HG02588 (cell line): Measurements from ENCODE around the gene AK2.
A peak's percentile ranks its signal among the peaks of the same experiment; 100 is the strongest.
"Not testable (repeated sequence)": the region's sequence is repeated elsewhere in the genome, so short reads cannot be mapped to it uniquely, and the experiment has no call there.

Source experiments
- ATAC-seq: cut with Tn5 transposase; IDR thresholded peaks from one replicate; pipeline ENCODE4 v1.9.1; 2021; ENCODE audit warnings: mild to moderate bottlenecking, moderate library complexity; ENCODE audit not compliant: unreplicated experiment

The AK2 gene

DNA sequence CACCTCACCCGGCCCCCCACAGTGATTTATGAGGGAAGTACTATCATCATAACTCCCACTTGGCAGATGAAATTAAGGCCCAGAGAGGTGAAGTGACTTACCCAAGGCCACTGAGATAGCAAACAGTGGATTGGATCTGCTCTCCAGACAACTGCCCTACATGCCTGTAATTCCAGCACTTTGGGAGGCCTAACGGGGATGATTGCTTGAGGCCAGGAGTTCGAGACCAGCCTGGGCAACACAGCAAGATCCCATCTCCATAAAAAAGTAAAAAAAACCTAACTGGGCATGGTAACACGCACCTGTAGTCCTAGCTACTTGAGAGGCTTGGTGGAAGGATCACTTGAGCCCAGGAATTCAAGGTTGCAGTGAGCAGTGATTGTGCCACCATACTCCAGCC, 57.8 kb downstream of the AK2 start:
- ATAC-seq = no peak

DNA sequence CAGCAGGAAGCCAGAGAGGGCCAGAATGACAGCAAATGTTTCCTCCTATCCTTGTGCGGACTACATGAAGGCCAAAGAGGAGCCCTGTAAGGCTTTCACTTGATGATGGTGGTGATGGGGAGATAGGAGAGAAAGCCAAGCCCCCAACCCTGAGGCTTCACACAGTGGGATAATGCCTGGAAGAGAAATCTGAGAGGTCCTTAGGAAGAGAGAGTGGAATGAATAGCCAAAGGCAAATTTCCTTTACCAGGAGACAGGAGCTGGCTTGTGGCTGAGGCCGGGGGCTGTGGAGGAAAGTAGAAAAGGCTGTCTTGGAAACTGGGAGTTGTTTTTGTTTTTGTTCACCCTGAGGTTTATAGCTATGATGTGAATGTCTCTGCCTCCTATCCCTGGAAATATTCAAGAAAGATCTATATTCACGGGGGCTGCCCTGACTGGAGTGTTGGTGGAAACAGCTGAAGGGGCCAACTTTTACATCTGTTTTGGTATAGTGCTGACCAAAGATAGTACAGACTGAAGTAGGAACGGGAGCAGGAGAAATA, 59.1 kb downstream of the AK2 start:
- no peak for ATAC-seq

DNA sequence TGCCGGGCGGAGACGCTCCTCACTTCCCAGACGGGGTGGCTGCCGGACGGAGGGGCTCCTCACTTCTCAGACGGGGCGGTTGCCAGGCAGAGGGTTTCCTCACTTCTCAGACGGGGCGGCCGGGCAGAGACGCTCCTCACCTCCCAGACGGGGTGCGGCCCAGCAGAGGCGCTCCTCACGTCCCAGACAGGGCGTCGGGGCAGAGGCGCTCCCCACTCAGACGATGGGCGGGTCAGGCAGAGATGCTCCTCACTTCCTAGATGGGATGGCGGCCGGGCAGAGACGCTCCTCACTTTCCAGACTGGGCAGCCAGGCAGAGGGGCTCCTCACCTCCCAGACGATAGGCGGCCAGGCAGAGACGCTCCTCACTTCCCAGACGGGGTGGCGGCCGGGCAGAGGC, 61.6 kb downstream of the AK2 start:
- ATAC-seq = not testable (repeated sequence)

DNA sequence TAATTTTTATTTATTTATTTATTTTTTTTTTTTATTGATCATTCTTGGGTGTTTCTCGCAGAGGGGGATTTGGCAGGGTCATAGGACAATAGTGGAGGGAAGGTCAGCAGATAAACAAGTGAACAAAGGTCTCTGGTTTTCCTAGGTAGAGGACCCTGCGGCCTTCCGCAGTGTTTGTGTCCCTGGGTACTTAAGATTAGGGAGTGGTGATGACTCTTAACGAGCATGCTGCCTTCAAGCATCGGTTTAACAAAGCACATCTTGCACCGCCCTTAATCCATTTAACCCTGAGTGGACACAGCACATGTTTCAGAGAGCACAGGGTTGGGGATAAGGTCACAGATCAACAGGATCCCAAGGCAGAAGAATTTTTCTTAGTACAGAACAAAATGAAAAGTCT, 63.2 kb downstream of the AK2 start:
- not testable (repeated sequence) for ATAC-seq

DNA sequence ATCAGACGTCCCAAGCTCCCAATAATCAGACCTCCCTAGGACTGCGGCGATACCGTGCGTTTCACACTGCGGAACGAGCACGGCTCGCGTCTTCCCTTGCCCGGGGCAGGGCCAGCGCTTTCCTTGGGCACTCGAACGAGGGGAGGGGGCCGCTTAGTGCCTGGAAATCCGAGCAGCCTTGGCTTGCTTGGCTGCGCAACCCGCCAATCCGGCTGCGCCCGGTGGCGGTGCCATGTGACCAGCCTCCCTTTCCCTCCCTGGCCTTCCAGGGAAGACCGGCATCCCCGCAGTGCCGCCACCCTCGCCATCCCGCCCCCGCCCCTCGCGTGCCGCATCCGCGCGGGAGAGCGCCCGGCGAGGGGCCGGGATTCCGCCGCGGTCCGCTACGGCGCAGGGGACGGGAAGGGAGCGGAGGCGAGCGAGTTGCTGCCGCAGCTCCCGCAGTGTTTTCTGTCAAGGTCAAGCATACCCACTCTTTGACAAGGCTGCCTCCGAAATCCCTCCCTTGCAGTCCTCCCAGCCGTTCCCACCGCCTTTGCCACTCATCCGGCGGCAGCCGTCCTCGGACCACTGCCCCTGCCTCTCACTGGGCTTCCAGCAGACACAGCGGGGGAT, 63.8 kb downstream of the AK2 start:
- ATAC-seq = no peak

DNA sequence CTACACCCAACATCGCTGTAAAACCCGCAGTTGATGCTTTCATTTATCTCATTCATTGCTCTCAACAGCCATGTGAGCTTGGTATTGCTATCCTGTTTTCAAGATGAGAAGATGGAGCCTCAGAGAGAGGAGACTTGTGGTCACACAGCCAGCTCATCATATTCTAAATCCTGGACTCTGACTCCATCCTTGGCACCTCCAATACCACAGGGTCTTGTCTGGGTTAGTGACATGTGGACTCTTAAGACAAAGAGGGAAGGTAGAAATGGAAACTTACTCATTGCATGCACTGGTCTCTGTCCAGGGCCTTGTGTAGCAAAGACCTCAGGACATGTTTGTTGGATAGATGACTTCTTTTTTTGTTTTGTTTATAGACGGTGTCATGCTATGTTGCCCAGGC, 65.1 kb downstream of the AK2 start:
- no peak for ATAC-seq

DNA sequence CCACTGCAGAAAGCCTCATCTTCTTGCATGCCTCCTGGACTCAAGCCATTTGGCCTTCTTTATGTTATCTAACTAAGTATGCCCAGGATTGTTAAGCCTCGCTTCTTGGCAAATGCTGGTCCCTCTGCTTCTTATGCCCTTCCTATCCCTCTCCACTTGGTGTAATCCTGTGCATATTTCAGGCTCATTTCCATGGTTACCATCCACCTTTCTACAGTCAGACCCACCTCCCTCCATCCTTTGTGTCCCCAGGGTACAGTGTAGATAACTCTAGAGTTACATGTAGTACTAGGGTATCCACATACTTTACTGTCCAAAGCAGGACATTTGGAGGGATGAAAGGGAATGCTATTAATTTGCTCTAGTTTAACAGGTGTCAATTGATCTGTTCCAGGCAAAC, 65.5 kb downstream of the AK2 start:
- ATAC-seq = no peak

DNA sequence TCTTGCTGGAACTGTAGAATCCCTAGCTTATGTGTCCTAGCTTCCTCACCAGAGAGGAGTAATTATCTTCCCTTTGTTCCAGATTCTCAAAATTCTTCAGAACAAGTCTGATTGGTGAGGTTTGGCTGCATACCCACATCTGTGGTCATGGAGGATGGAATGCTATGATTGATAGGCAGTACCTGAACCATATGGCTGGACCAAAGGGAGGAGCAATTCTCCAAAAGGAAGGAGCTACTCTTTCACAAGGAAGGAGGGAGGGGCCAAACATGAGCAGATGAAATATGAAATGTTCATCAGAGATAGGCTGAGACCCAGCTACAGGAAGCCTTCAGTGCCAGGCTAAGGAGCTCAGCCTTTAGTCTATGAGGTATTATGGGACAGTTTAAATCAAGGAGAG, 67.1 kb downstream of the AK2 start:
- no peak for ATAC-seq

DNA sequence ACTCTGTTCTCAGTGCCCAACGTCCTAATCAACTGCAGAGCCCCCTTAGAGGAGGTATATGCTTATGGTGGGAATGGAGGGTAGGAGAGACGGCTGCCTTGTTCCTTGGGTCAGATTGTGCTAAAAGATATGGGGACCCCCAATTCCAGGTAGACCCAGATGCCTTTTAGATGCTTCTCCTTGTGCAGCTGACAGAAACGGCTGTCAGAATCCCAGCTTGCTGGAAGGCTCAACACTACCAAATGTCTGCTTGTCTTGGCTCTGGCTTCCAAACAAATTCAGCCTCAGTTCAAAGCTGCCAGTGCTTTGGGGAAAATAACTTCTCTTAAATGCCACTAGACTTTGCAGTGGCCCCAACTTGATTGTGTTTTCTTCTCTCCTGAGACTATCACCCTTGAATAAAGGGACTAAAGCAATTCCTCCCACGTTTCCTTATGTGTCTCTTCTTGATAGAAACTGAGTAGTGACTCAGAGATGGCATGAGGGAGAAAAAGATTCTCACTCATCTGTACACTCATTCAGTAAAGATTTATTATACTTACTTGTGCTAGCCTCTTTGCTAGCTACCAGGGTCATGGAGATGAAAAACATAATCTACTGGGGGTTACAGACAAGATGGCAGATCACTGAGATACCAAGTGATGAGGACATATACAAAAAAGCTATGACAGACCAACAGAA, 68.7 kb downstream of the AK2 start:
- no peak for ATAC-seq

DNA sequence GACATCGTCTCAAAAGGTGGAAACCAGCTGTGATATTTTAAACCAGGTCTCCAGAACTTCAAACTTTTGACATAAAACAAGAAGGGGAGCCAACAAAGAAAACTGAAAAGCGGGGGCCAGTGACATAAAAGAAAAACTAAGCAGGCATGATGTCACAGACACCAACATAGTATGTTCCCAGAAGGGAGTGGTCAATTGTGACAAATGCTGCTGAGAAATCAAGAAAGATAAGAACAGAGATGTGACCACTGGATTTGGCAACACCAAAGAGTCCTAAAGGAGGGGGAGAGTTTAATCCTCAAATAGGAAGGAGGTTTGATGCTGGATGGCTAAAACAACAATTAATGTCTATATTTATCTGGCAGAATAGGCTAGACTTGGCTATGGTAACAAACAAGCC, 69.8 kb downstream of the AK2 start:
- ATAC-seq = no peak

DNA sequence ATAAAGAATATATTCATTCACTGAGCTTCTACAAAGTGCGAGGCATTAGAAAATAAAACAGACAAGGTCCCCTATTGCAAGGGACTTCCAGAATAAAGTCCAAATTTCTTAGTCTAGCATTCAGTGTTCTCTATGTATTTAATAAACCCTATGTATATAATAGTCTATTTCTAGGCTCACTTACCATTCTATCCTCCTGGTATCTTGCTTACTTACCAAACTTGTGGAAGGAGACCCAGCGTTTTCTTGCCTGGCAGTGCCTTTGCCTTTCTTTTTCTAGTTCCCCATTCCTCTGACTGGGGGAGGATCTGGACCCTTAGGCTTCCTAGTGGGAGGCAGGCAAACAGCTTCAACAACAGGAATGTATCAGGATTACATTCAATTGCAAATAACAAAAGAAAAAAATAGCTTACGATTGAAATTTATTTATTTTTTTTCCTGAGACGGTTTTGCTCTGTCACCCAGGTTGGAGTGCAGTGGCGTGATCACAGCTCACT, 71.4 kb downstream of the AK2 start:
- no peak for ATAC-seq

DNA sequence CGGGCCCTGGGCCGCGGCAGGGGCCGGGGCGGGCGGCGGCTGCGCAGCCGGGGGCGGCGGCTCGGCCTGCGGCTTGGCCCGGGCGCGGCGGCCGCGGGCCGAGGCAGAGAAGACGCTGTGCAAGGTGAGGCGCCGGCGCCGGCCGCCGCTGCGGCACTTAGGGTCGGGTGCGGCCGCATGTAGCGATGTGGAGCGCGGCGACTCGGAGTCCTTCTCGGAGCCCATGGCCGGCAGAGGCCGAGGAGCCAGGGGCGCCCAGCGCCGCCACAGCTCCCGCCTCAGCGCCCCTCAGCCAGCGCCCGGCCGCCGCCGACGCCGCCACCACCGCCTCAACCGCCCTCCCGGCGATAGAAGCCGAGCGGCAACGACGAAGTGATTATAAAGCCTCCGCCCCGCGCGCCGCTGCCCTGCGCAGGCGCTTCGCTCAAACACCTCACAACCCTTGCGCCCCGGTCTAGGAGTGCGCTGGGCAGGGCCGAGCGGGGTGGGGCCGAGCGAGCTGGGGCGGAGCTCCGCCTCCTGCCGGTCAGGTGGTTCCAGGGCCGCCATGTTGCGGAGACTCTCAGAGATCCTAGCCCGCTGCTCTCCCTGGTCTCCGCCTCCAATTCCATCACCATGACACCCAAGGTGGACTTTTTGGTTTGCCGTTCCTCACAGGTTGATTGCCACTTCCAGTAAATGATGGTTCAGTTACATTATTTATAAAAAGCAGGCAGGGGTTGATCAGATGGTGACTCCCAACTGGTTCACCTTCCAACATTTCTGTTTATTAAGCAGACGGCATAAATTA, 72.0 kb downstream of the AK2 start, which contains the start of gene RNF19B:
Gene RNF19B (minus strand): TSS at position 349 of the 790 bp plus-strand sequence. CDS start 124 bp downstream, at position 225.
- ATAC-seq = peak; percentile 85

DNA sequence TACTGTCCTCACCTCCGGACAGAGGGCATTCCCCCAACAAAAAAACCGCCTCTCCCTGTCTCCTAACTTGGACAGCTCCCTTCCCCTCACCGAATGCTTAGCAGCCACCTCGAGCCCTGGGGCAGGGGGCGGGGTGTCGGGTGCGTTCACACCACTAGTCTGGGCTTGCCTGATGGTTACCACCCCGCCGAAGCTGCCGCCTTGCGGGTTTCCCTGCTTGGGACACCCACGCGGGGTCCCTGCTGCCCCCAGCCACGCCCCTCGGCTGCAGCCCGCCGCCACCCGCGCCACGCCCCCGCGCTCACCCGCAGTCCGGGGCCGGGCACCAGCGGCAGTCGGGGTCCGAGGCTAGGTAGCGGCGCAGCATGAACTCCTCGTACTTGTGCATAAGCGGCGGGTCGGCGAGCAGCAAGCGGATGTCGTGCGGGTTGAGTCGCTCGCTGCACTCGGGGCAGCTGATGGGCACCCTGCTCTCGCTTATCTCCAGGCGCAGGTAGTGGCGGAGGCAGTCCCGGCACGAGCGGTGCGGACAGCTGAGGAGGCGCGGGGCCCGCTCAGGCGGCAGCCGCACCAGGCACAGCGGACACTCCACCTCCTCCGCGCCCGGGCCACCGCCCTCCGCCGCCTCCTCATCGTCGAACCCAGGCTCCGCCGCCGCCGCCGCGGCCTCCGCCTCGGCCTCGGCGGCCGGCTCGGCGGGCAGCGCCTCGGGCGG, 72.8 kb downstream of the AK2 start:
- peak; percentile 26 for ATAC-seq

DNA sequence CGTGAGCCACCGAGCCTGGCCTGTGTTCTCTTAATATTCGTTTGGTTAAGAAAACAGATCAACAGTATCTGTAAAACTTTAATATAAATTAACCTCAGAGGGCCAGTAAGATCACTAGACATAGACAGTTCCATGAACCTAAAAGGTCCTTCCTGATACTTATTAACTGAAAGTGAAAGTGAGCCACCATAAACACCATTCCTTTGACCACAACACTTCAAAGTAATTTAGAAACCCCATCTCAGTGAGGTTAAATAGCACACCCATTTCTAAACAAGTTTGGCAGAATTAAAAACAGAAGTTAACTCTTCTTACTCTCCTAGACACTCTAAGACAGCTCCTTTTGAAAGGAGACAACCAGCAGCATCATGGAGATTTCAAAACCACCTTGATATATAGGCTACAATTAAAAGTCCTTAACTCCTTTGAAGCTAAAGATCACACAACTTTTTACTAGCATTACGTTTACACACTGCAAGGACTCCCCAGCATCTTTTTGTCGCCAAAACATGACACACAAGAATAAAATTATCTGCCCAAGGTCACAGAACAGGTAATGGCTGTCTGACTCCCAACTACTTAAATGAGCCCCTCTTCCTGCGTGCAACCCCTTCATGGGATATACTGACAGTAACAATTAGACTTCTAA, 74.3 kb downstream of the AK2 start:
- no peak for ATAC-seq

DNA sequence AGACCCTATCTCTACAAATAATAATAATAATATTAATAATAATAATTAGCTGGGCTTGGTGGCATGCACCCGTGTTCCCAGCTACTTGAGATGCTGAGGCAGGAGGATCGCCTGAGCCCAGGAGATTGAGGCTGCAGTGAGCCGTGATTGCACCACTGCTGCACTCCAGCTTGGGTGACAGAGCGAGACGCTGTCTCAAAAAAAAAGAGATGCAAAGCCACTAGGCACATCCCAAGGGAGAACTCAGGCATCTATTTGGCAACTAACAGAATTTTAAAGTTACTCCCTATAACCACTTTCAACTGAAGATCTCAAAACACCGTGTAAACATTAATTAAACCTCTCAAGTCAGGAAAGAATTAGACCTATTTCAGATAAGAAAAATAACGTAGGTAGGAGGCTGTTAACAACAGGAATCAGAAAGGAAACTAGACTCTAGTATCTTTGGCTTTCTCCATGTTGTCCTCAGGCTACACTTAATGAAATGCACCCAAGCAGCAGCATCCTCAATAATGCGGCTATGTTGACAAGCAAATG, 75.8 kb downstream of the AK2 start:
- ATAC-seq = no peak

DNA sequence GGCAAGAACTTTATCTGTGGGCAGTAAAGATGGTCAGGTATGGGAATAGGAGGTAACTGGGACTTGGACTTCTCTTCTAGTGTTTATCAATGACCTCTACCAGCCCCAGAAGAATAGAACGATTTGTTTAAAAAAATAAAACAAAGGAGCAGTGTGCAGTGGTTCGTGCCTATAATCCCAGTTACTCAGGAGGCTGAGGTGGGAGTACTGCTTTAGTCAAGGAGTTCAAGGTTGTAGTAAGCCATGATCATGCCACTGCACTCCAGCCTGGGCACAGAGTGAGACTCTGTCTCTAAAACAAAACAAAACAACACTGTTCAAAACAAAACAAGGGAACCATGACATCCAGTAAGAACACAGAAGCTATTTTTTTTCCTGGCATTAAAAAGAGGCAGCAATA, 76.3 kb downstream of the AK2 start:
- ATAC-seq = no peak

DNA sequence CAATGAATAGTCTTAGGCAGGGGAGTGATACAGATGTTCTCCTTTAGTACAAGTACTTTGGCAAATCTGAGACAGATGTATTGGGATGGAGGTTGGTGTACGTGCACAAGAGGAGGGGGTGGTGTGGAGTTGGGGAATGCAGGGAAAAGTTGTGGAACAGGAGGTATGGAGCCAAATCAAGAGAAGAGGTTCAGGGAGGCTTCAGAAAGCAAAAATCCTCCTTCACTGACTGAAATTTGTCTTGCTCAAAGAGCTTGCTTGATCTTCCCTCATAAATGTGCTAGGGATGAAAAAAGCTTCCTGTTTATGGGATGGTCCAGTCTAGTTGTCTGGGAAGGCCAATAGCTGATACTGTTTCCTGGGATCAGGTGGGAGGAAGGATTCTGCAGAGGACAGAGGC, 77.9 kb downstream of the AK2 start:
- ATAC-seq = no peak
